SU-DHL-6 (cell line): ENCODE measurements around the gene MSH2.

Experiments
- H2AFZ ChIP-seq: fragments of 200-600 bp; sonication (generic); 2 replicates; pipeline ENCODE4 v1.6.1; 2014; ENCODE audit warnings: low read depth, mild to moderate bottlenecking, moderate library complexity, mixed read lengths, antibody characterized with exemption, low read length; ENCODE audit not compliant: severe bottlenecking
- H3F3A ChIP-seq: fragments of 200-600 bp; shearing (Covaris generic); 2 replicates; pipeline ENCODE4 v1.6.0; 2016; ENCODE audit warnings: antibody characterized with exemption, mild to moderate bottlenecking; ENCODE audit not compliant: insufficient read depth
- H3K27ac ChIP-seq: fragments of 200-600 bp; sonication (generic); 2 replicates; pipeline ENCODE4 v1.5.1; 2016; ENCODE audit warnings: low read depth, mild to moderate bottlenecking, low read length, moderate library complexity, mixed read lengths
- H3K27me3 ChIP-seq: fragments of 200-600 bp; sonication (generic), shearing (Covaris generic); 2 replicates; pipeline ENCODE4 v1.6.0; 2014; ENCODE audit warnings: mild to moderate bottlenecking, low read length
- H3K36me3 ChIP-seq: fragments of 200-600 bp; sonication (generic); 2 replicates; pipeline ENCODE4 v1.6.1; 2014; ENCODE audit warnings: mild to moderate bottlenecking, low read length, mixed read lengths
- H3K4me2 ChIP-seq: fragments of 300-600, 200-600 bp; shearing (Covaris generic), sonication (generic); 2 replicates; pipeline ENCODE4 v1.6.0; 2014; ENCODE audit warnings: low read length, low read depth, mild to moderate bottlenecking; ENCODE audit not compliant: poor library complexity, severe bottlenecking
- H3K4me3 ChIP-seq: fragments of 200-600 bp; sonication (generic); 2 replicates; pipeline ENCODE4 v1.5.1; 2014; ENCODE audit warnings: antibody characterized with exemption, low read length, mild to moderate bottlenecking, mixed read lengths; ENCODE audit not compliant: insufficient read depth, poor library complexity, severe bottlenecking
- H3K79me2 ChIP-seq: fragments of 200-600 bp; sonication (generic); 2 replicates; pipeline ENCODE4 v1.6.1; 2014; ENCODE audit warnings: mild to moderate bottlenecking, low read length, moderate library complexity; ENCODE audit not compliant: insufficient read depth
- H3K9ac ChIP-seq: fragments of 200-600 bp; sonication (generic); 2 replicates; pipeline ENCODE4 v1.7.0; 2014; ENCODE audit warnings: mild to moderate bottlenecking, low read length
- H3K9me2 ChIP-seq: fragments of 200-600 bp; sonication (generic); replicated peaks from 2 replicates; pipeline ENCODE4 v1.6.1; 2014; ENCODE audit warnings: low read length; ENCODE audit not compliant: insufficient read depth
- H3K9me3 ChIP-seq: fragments of 200-600 bp; sonication (generic); 2 replicates; pipeline ENCODE4 v1.6.1; 2014; ENCODE audit warnings: low read length, mixed read lengths; ENCODE audit not compliant: insufficient read depth
- H4K20me1 ChIP-seq: fragments of 200-600 bp; sonication (generic); 2 replicates; pipeline ENCODE4 v1.6.1; 2014; ENCODE audit warnings: low read depth, mild to moderate bottlenecking, antibody characterized with exemption, low read length, moderate library complexity, mixed read lengths
- EZH2phosphoT487 ChIP-seq: fragments of 200-600 bp; sonication (generic), shearing (Covaris generic); conservative IDR thresholded peaks from 2 replicates; pipeline ENCODE4 v1.6.1; 2018; ENCODE audit warnings: mild to moderate bottlenecking, antibody characterized with exemption, low read length, moderate library complexity, mixed read lengths
- TF ChIP-seq, protein P1 (sequence below): fragments of 200-600 bp; sonication (generic); IDR thresholded peaks from one replicate; pipeline ENCODE4 v1.5.1; 2017; ENCODE audit warnings: antibody characterized with exemption, mild to moderate bottlenecking, low read length, moderate library complexity; ENCODE audit not compliant: insufficient read depth, poor library complexity, severe bottlenecking

The MSH2 gene

DNA sequence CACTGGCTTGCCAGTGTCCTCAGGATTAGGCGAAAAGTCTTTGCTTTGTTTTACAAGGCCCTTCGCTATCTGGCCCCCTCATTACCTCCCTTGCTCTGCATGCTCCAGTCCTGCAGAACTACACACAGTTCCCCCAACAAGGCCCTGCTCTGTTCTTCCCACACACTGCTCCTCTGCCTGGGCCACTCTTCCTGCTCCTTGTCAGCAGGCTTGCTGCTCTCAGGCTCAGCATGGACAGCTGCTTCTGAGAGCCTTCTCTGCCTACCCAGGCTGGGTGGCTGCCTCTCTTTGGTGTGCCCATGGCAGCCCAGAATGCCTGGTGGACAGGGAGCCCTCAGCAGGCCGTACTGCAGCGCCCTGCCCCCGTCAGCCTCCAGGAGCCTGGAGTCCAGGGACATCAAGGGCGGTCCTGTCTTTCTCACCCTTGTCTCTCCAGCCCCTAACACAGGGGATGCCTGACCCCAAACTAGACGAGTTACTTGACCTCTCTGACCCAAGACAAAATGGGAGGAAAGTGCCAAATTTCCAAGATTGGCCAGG is 111.1 kb downstream of the MSH2 start:
- Histone ChIP-seq H3K9ac (no peak overlapping the region), H3K36me3 (no peaks in the 10 kb centered on the region), H3K4me2 (no peak overlapping the region), H2AFZ (no peak overlapping the region), H3F3A (no peaks in the 10 kb centered on the region), H3K27me3 (no peaks in the 10 kb centered on the region), H3K9me3 (no peaks in the 10 kb centered on the region), H3K4me3 (no peak overlapping the region), H3K9me2 (no peaks in the 10 kb centered on the region), H4K20me1 (no peaks in the 10 kb centered on the region), H3K27ac (no peak overlapping the region), H3K79me2 (no peaks in the 10 kb centered on the region)
- TF ChIP-seq, protein P1, sequence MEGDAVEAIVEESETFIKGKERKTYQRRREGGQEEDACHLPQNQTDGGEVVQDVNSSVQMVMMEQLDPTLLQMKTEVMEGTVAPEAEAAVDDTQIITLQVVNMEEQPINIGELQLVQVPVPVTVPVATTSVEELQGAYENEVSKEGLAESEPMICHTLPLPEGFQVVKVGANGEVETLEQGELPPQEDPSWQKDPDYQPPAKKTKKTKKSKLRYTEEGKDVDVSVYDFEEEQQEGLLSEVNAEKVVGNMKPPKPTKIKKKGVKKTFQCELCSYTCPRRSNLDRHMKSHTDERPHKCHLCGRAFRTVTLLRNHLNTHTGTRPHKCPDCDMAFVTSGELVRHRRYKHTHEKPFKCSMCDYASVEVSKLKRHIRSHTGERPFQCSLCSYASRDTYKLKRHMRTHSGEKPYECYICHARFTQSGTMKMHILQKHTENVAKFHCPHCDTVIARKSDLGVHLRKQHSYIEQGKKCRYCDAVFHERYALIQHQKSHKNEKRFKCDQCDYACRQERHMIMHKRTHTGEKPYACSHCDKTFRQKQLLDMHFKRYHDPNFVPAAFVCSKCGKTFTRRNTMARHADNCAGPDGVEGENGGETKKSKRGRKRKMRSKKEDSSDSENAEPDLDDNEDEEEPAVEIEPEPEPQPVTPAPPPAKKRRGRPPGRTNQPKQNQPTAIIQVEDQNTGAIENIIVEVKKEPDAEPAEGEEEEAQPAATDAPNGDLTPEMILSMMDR: no peak
- TF ChIP-seq EZH2phosphoT487: no peak

DNA sequence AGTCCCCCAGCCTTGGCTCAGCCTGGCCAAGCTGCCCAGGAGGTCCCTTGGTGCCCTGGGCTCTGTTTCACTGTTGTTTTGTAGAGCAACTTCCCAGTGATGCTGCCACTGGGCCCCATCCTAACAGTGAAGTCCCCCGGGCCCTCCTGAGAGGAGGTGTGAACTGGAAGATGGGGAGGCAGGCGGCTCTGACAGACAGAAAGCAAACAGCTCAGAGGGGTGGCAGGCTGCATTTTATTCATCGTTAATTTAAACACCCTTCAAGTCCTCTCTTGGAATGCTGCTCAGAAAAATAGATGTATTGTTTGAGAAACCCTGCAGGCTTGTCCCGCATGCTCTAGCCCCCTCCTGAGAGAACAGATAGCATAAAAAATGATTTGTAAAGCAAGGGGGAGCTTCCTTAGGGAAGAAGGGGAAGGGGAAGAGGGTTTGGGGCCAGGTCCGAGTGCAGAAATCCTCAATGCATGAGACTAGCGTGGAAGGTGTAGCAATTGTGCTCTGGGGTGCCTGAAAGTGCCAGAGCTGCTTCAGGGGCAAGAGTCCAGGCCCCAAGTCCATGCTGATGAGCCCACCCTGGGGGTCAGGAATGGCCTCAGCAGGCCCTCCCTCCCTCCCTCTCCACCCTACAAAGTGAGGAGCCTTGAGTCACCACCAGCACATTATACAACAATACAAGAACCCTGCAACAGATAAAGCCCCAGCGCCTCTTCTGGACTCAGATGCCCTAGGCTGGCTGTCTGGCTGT is 113.6 kb downstream of the MSH2 start:
- Histone ChIP-seq H3K27ac (no peak overlapping the region), H3K27me3 (no peaks in the 10 kb centered on the region), H3K36me3 (no peaks in the 10 kb centered on the region), H4K20me1 (no peaks in the 10 kb centered on the region), H3K9ac (no peak overlapping the region), H3K79me2 (no peaks in the 10 kb centered on the region; the same call in 1 of the 2 replicates), H3K4me3 (no peak overlapping the region), H3F3A (peaks cover 16% of the 10 kb centered on the region), H3K9me3 (no peaks in the 10 kb centered on the region), H3K4me2 (no peak overlapping the region), H2AFZ (no peak overlapping the region), H3K9me2 (no peaks in the 10 kb centered on the region)
- no peak for TF ChIP-seq EZH2phosphoT487
- TF ChIP-seq, protein P1: no peak

DNA sequence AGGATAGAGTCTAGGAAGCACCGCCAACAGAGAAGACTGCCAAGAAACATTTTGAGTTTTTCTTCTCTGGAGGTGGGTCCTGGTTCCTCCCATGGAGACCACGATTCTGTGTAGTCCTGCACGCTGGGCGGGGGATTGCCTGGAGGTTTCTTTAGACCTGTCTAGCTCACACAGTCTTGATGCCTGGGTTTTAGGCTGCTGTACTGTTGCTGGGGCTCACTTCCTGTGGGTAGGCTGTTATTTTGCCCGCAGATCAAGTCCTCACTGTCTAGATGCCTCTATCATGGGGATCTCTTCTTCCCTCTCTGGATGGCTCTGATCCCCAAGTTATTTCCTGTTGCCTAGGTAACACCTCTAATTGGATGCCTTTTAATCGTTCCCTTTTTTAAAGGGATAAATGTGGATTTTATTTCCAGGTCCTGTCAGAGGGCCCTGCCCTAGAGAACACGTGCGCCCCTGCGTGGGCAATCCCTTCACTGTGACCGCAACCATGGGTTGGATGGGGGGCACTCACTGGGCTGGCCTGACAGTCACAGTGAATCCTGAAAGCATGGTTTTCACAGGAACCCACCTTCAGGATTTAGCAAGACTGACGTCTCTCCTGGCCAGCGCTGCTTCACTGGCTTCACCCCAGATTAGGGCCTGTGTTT is 115.7 kb downstream of the MSH2 start:
- TF ChIP-seq EZH2phosphoT487: no peak
- TF ChIP-seq, protein P1: no peak
- H4K20me1 ChIP-seq: no peaks in the 10 kb centered on the region
- H3K9me2 ChIP-seq: no peaks in the 10 kb centered on the region
- H3K27ac ChIP-seq: no peak overlapping the region
- no peak overlapping the region for H3K4me3 ChIP-seq
- peaks cover 29% of the 10 kb centered on the region for H3F3A ChIP-seq
- no peaks in the 10 kb centered on the region; the same call in 1 of the 2 replicates for H3K79me2 ChIP-seq
- no peaks in the 10 kb centered on the region for H3K36me3 ChIP-seq
- H3K9me3 ChIP-seq: no peaks in the 10 kb centered on the region
- H3K4me2 ChIP-seq: no peak overlapping the region
- H3K9ac ChIP-seq: no peak overlapping the region
- H2AFZ ChIP-seq: no peak overlapping the region
- no peaks in the 10 kb centered on the region for H3K27me3 ChIP-seq
